Tibial nerve (tissue), 4 donors: Measurements from ENCODE around the gene RAP1A. TPM values are rescaled to one million over a fixed set of nuclear protein-coding genes. Genes with fewer than 3 reads are reported as not detected.

Experiments used
- DNase-seq, 2 donors: peaks; one replicate each; pipeline ENCODE4 v3.0.0-alpha.2; 2019; ENCODE audit warnings: low spot score in 2 of 2
- H3K27ac ChIP-seq, 4 donors: fragments of 200-600 bp; sonication (generic) in 3 of 4; one replicate each; pipeline ENCODE4 v1.5.1; 2017 to 2019; ENCODE audit warnings: mild to moderate bottlenecking in 1 of 4
- H3K27me3 ChIP-seq, 2 donors: fragments of 200-600 bp; sonication (generic) in 1 of 2; one replicate each; pipeline versions ENCODE4 v1.5.1 to v1.6.0; 2017 to 2019
- H3K36me3 ChIP-seq, 3 donors: fragments of 200-600 bp; sonication (generic); one replicate each; pipeline ENCODE4 v1.5.1; 2018 to 2019
- H3K4me1 ChIP-seq, 4 donors: fragments of 200-600 bp; sonication (generic) in 3 of 4; one replicate each; pipeline ENCODE4 v1.5.1; 2017 to 2019
- H3K4me3 ChIP-seq, 4 donors: fragments of 200-600 bp; sonication (generic) in 3 of 4; one replicate each; pipeline ENCODE4 v1.5.1; 2017 to 2019; ENCODE audit warnings: mild to moderate bottlenecking in 1 of 4, moderate library complexity in 1 of 4
- H3K9me3 ChIP-seq, 4 donors: fragments of 200-600 bp; sonication (generic) in 3 of 4; one replicate each; pipeline ENCODE4 v1.5.1; 2017 to 2019
- CTCF ChIP-seq, 5 experiments: fragments of 200-600 bp in 3 of 5; fragments of 450-650 bp in 2 of 5; sonication (generic) in 3 of 5; IDR thresholded peaks; one replicate each; pipeline ENCODE4 v1.5.1; 2016 to 2019; ENCODE audit warnings: antibody characterized with exemption in 5 of 5, mild to moderate bottlenecking in 3 of 5, moderate library complexity in 2 of 5
- EP300 ChIP-seq, 2 donors: sonication (generic); formaldehyde crosslinking; IDR thresholded peaks; one replicate each; pipeline ENCODE4 v1.6.1; 2017; ENCODE audit warnings: antibody characterized with exemption in 2 of 2, mild to moderate bottlenecking in 1 of 2
- POLR2A ChIP-seq, 2 donors: fragments of 450-650 bp; IDR thresholded peaks; one replicate each; pipeline ENCODE4 v1.6.1; 2017; ENCODE audit warnings: antibody characterized with exemption in 2 of 2, mild to moderate bottlenecking in 2 of 2, moderate library complexity in 2 of 2
- WGBS, 2 donors: methylation state at CpG; one replicate each; pipeline ENCODE4 v1.1.5; 2018; 5-methylcytosine and 5-hydroxymethylcytosine counted together
- total RNA-seq, 4 donors: library from RNA; depleted of rRNA; stranded (reverse); fragments of >200 nt; gene quantifications; one replicate each; pipeline ENCODE4 v1.1.0, GENCODE V29; 2016

RAP1A gene
- total RNA-seq, 4 donors from 2014 or later = 45.5 to 48.7 (median 46.8) TPM

- Histone ChIP-seq H3K27ac (no peak overlapping the region), H3K9me3 (no peaks in the 10 kb centered on the region), H3K36me3 (no peaks in the 10 kb centered on the region), H3K4me1 (peaks cover 5 to 43% (median 31%) of the 10 kb centered on the region in 4 donors), H3K4me3 (no peak overlapping the region), H3K27me3 (no peaks in the 10 kb centered on the region)
- TF ChIP-seq EP300 (IDR thresholded peaks at IDR 0.05) (no peak), POLR2A (IDR thresholded peaks at IDR 0.05) (no peak), CTCF (IDR thresholded peaks at IDR 0.05) (no peak)
- DNase-seq = no peak
- WGBS, 2 donors = 95% methylated on average over 1 of the region's 1 CpG
Observed at GRCh38 chr1:111596499-111596898, 23.1 kb upstream of the RAP1A start.

GRCh38 chr1:111597426-111597825 lies 22.2 kb upstream of the RAP1A start:
- no peaks in the 10 kb centered on the region for H3K27me3 ChIP-seq
- H3K4me3 ChIP-seq = no peak overlapping the region
- 54 to 58% methylated on average over 5 of the region's 5 CpGs for whole genome bisulfite sequencing, 2 donors
- H3K4me1 ChIP-seq = peaks cover 5 to 42% (median 24%) of the 10 kb centered on the region in 4 donors
- TF ChIP-seq EP300 (IDR thresholded peaks at IDR 0.05) = no peak
- TF ChIP-seq CTCF (IDR thresholded peaks at IDR 0.05) = no peak
- TF ChIP-seq POLR2A (IDR thresholded peaks at IDR 0.05) = no peak
- peak overlapping the region in 1 of 4 donors; percentile 7 for H3K27ac ChIP-seq
- DNase-seq = no peak
- H3K36me3 ChIP-seq = no peaks in the 10 kb centered on the region
- H3K9me3 ChIP-seq = no peaks in the 10 kb centered on the region

- H3K27ac ChIP-seq = no peak overlapping the region
- H3K9me3 ChIP-seq = no peaks in the 10 kb centered on the region
- H3K4me3 ChIP-seq = no peak overlapping the region
- no peaks in the 10 kb centered on the region for H3K27me3 ChIP-seq
- no peaks in the 10 kb centered on the region for H3K36me3 ChIP-seq
- DNase-seq = no peak
- peaks cover 2 to 45% (median 16%) of the 10 kb centered on the region in 4 donors for H3K4me1 ChIP-seq
- 94 to 96% methylated on average over 6 of the region's 6 CpGs for WGBS, 2 donors
- TF ChIP-seq EP300 (IDR thresholded peaks at IDR 0.05) (no peak), CTCF (IDR thresholded peaks at IDR 0.05) (no peak), POLR2A (IDR thresholded peaks at IDR 0.05) (no peak)
Observed at GRCh38 chr1:111598544-111598943, 21.0 kb upstream of the RAP1A start.

- Histone ChIP-seq H3K36me3 (no peaks in the 10 kb centered on the region), H3K4me3 (no peak overlapping the region), H3K4me1 (peaks cover 0 to 46% (median 16%) of the 10 kb centered on the region in 4 donors), H3K27me3 (no peaks in the 10 kb centered on the region), H3K9me3 (no peaks in the 10 kb centered on the region), H3K27ac (no peak overlapping the region)
- WGBS, 2 donors = 76 to 86% methylated on average over 10 of the region's 10 CpGs
- TF ChIP-seq POLR2A (IDR thresholded peaks at IDR 0.05) = no peak
- TF ChIP-seq EP300 (IDR thresholded peaks at IDR 0.05) = no peak
- TF ChIP-seq CTCF (IDR thresholded peaks at IDR 0.05) = no peak
- DNase-seq = no peak
Observed at GRCh38 chr1:111599781-111600693, 19.6 kb upstream of the RAP1A start.

GRCh38 chr1:111600886-111601386 lies 18.7 kb upstream of the RAP1A start:
- no peak for TF ChIP-seq POLR2A (IDR thresholded peaks at IDR 0.05)
- TF ChIP-seq EP300 (IDR thresholded peaks at IDR 0.05) = no peak
- TF ChIP-seq CTCF (IDR thresholded peaks at IDR 0.05) = no peak
- DNase-seq = no peak
- 89 to 91% methylated on average over 6 of the region's 6 CpGs for WGBS, 2 donors
- Histone ChIP-seq H3K9me3 (no peaks in the 10 kb centered on the region), H3K4me3 (no peak overlapping the region), H3K36me3 (no peaks in the 10 kb centered on the region), H3K4me1 (peaks cover 0 to 52% (median 25%) of the 10 kb centered on the region in 4 donors), H3K27ac (no peak overlapping the region), H3K27me3 (no peaks in the 10 kb centered on the region)
